WTC11 (cell line): ENCODE data around the gene CTPS2. TPM values are rescaled to one million over a fixed set of nuclear protein-coding genes. Genes with fewer than 3 reads are reported as not detected.

Source experiments
- microRNA-seq: library from miRNA; unstranded; fragments of <30 nt; microRNA quantifications from one replicate; pipeline ENCODE4 v1.2.0, GENCODE V29; 2022; ENCODE audit warnings: borderline number of aligned reads
- total RNA-seq: library from RNA; stranded (reverse); gene quantifications from 3 replicates; pipeline ENCODE4 v1.2.3, GENCODE V29; 2021

The CTPS2 gene
- total RNA-seq, 1 experiment from 2014 or later, result 23.2 TPM

Small RNAs within 50 kb of the gene (microRNA-seq; reads per million reads assigned to microRNA genes)
- not detected for gene MIR548AM

Other genes with a start within 250 kb of the CTPS2 start
- gene S100G, start 62.5 kb downstream of the CTPS2 start, total RNA-seq, result not detected in 3 replicates
- 18.5 to 19.8 TPM (median 19.1 TPM) in 3 replicates for gene SYAP1, start 6.9 kb upstream of the CTPS2 start, total RNA-seq
- 30.0 to 31.6 TPM (median 31.1 TPM) in 3 replicates for gene TXLNG, start 73.8 kb upstream of the CTPS2 start, total RNA-seq
- 113 to 120 TPM (median 118 TPM) in 3 replicates for gene RBBP7, start 157.7 kb upstream of the CTPS2 start, total RNA-seq
- gene REPS2, start 234.0 kb upstream of the CTPS2 start, total RNA-seq, result 2.2 to 4.3 TPM (median 3.5 TPM) in 3 replicates